ENCODE measurements around the gene MS4A2. TPM values are rescaled to one million over a fixed set of nuclear protein-coding genes. Genes with fewer than 3 reads are reported as not detected.
"Not testable (repeated sequence)": the region's sequence is repeated elsewhere in the genome, so short reads cannot be mapped to it uniquely, and the experiment has no call there.

MS4A2 gene
- total RNA-seq, 1 experiment from 2014 or later = not detected

DNA sequence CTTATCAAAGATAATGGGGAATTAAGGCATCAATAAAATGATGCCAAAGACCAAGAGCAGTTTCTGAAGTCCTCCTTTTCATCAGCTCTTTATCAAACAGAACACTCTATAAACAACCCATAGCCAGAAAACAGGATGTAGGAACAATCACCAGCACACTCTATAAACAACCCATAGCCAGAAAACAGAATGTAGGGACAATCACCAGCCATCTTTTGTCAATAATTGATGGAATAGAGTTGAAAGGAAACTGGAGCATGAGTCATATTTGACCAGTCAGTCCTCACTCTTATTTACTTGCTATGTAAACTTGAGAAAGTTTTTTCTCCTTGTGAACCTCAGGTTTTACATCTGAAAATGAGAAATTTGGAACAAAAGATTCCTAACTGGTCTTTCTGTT lies 10.0 kb downstream of the MS4A2 start:
- Histone ChIP-seq H3K27me3 (ENCODE audit: low read length) (no peaks in the 10 kb centered on the region), H3K4me2 (ENCODE audit: low read length) (no peak overlapping the region), H3K79me2 (ENCODE audit: low read length) (no peaks in the 10 kb centered on the region), H4K20me1 (ENCODE audit: low read length) (no peaks in the 10 kb centered on the region), H3K27ac (ENCODE audit: low read length) (no peak overlapping the region), H3F3A (ENCODE audit: low read length, unreplicated experiment) (no peaks in the 10 kb centered on the region), H3K4me1 (ENCODE audit: insufficient read depth, low read length) (peaks cover 6% of the 10 kb centered on the region; the same call in 1 of the 2 replicates), H3K36me3 (ENCODE audit: low read depth, low read length) (no peaks in the 10 kb centered on the region), H3K9me2 (replicated peaks; ENCODE audit: low read length) (no peaks in the 10 kb centered on the region), H3K4me3 (ENCODE audit: low read length) (no peak overlapping the region), H2AFZ (ENCODE audit: low read length) (no peak overlapping the region), H3K9me3 (ENCODE audit: low read length) (no peaks in the 10 kb centered on the region), H3K9ac (ENCODE audit: low read length) (no peak overlapping the region)
- BruUV-seq (replicated peaks) = no TSS peak
- TF ChIP-seq, protein P1, sequence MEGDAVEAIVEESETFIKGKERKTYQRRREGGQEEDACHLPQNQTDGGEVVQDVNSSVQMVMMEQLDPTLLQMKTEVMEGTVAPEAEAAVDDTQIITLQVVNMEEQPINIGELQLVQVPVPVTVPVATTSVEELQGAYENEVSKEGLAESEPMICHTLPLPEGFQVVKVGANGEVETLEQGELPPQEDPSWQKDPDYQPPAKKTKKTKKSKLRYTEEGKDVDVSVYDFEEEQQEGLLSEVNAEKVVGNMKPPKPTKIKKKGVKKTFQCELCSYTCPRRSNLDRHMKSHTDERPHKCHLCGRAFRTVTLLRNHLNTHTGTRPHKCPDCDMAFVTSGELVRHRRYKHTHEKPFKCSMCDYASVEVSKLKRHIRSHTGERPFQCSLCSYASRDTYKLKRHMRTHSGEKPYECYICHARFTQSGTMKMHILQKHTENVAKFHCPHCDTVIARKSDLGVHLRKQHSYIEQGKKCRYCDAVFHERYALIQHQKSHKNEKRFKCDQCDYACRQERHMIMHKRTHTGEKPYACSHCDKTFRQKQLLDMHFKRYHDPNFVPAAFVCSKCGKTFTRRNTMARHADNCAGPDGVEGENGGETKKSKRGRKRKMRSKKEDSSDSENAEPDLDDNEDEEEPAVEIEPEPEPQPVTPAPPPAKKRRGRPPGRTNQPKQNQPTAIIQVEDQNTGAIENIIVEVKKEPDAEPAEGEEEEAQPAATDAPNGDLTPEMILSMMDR (conservative IDR thresholded peaks at IDR 0.05; ENCODE audit: low read depth, low read length) = no peak
- no peak for TF ChIP-seq EZH2phosphoT487 (IDR thresholded peaks at IDR 0.05; ENCODE audit: borderline replicate concordance, low read length)
- no peak for TF ChIP-seq EZH2 (IDR thresholded peaks at IDR 0.05; ENCODE audit: low read length, unreplicated experiment)
- ChIA-PET CTCF (no interaction called here), POLR2A (ENCODE audit: unreplicated experiment) (no interaction called here)
- DNase-seq = peak; percentile 54
- intact Hi-C loops (cut with micrococcal nuclease) = no loop called here
- ATAC-seq = no peak

DNA sequence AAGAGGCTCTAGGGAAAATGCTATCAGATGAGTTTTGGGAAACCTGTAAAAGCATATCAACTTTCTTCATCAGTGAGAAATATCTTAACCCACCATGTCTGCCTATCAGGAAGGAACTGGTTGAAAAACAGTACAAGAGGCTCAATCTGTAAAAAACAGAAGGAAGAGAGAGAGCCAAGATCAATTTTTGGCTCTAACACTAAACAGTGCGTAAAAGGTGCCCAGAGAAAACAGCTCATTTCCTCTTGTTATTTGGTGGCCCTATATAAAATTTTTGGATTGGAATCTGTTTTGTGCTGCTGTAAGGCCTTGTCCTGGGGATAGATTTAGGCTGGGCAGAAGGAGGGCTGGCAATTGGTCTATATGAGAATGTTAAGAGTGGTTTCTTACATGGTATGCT lies 12.1 kb downstream of the MS4A2 start:
- Histone ChIP-seq H3K9me2 (replicated peaks; ENCODE audit: low read length) (no peaks in the 10 kb centered on the region), H3K9ac (ENCODE audit: low read length) (no peak overlapping the region), H3K9me3 (ENCODE audit: low read length) (no peaks in the 10 kb centered on the region), H3K4me3 (ENCODE audit: low read length) (no peak overlapping the region), H3K79me2 (ENCODE audit: low read length) (no peaks in the 10 kb centered on the region), H3K36me3 (ENCODE audit: low read depth, low read length) (no peaks in the 10 kb centered on the region), H3K27me3 (ENCODE audit: low read length) (no peaks in the 10 kb centered on the region), H3K27ac (ENCODE audit: low read length) (no peak overlapping the region), H4K20me1 (ENCODE audit: low read length) (no peaks in the 10 kb centered on the region), H3K4me1 (ENCODE audit: insufficient read depth, low read length) (peaks cover 6% of the 10 kb centered on the region; the same call in 1 of the 2 replicates), H2AFZ (ENCODE audit: low read length) (no peak overlapping the region), H3F3A (ENCODE audit: low read length, unreplicated experiment) (no peaks in the 10 kb centered on the region), H3K4me2 (ENCODE audit: low read length) (no peak overlapping the region)
- POLR2A ChIA-PET (ENCODE audit: unreplicated experiment) = no interaction called here
- TF ChIP-seq, protein P1 (conservative IDR thresholded peaks at IDR 0.05; ENCODE audit: low read depth, low read length) = no peak
- CTCF ChIA-PET = no interaction called here
- ATAC-seq (no peak), DNase-seq (no peak)
- no TSS peak for BruUV-seq (replicated peaks)
- intact Hi-C loops (cut with micrococcal nuclease) = no loop called here

DNA sequence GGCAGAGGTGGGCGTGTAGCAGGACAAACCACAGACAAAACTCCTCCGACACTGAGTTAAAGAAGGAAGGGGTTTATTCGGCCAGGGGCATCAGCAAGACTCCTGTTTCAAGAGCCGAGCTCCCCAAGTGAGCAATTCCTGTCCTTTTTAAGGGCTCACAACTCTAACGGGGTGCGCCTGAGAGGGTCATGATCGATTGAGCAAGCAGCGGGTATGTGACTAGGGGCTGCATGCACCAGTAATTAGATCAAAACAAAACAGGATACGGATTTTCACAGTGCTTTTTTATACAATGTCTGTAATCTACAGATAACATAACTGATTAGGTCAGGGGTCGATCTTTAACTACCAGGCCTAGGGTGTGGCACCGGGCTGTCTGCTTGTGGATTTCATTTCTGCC lies 12.9 kb downstream of the MS4A2 start:
- H3K79me2 ChIP-seq (ENCODE audit: low read length); intact Hi-C loops (cut with micrococcal nuclease); DNase-seq; H3K9me2 ChIP-seq (replicated peaks; ENCODE audit: low read length); H3K4me2 ChIP-seq (ENCODE audit: low read length); H3K4me1 ChIP-seq (ENCODE audit: insufficient read depth, low read length); POLR2A ChIA-PET (ENCODE audit: unreplicated experiment); H3K9ac ChIP-seq (ENCODE audit: low read length); BruUV-seq (replicated peaks); CTCF ChIA-PET; H3K36me3 ChIP-seq (ENCODE audit: low read depth, low read length); H3K4me3 ChIP-seq (ENCODE audit: low read length); H2AFZ ChIP-seq (ENCODE audit: low read length); H3K9me3 ChIP-seq (ENCODE audit: low read length); H4K20me1 ChIP-seq (ENCODE audit: low read length); H3F3A ChIP-seq (ENCODE audit: low read length, unreplicated experiment); H3K27ac ChIP-seq (ENCODE audit: low read length); ATAC-seq; H3K27me3 ChIP-seq (ENCODE audit: low read length): not testable (repeated sequence)

DNA sequence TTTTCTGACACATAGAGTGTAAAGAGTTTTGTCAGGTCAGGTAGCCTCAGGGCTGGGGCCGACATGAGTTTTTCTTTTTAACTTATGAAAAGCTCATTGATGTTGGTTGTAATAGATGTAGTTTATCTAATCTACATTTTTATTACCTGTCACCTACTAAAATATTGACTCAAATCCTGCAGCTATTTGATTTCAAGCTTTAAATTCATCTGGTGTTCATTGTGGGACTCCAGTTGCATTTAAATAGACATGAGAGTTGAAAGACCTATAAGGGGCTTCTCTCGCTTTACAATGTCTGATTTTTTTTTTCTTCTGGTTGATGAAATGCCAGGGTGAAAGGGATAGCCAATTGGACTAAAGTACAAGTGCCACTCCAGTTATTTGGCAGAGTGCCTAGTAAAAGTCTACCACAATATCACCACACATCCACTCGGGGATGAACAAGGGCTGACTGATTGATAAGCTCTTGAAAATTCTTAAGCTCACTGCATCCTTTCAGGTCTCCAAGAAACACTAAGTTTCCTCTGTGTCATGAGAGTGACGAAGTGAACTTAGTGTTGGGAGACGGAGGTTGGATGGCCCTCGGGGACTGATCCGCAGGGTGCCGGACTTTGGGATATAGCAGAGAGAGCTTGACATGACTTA lies 16.1 kb downstream of the MS4A2 start:
- ATAC-seq; H2AFZ ChIP-seq (ENCODE audit: low read length); POLR2A ChIA-PET (ENCODE audit: unreplicated experiment); H3F3A ChIP-seq (ENCODE audit: low read length, unreplicated experiment); H3K4me3 ChIP-seq (ENCODE audit: low read length); H3K36me3 ChIP-seq (ENCODE audit: low read depth, low read length); H3K9me3 ChIP-seq (ENCODE audit: low read length); H3K27ac ChIP-seq (ENCODE audit: low read length); H3K4me1 ChIP-seq (ENCODE audit: insufficient read depth, low read length); intact Hi-C loops (cut with micrococcal nuclease); H3K27me3 ChIP-seq (ENCODE audit: low read length); H3K9ac ChIP-seq (ENCODE audit: low read length); H4K20me1 ChIP-seq (ENCODE audit: low read length); DNase-seq; CTCF ChIA-PET; H3K79me2 ChIP-seq (ENCODE audit: low read length); BruUV-seq (replicated peaks); H3K9me2 ChIP-seq (replicated peaks; ENCODE audit: low read length); H3K4me2 ChIP-seq (ENCODE audit: low read length): not testable (repeated sequence)

DNA sequence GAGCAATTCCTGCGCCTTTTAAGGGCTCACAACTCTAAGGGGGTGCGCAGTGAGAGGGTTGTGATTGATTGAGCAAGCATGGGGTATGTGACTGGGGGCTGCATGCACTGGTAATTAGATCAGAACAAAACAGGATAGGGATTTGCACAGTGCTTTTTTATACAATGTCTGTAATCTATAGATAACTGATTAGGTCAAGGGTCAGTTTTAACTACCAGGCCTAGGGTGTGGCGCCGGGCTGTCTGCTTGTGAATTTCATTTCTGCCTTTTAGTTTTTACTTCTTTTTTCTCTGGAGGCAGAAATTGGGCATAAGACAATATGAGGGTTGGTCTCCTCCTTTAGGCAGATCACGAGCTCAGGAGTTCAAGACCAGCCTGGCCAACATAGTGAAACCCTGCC lies 20.2 kb downstream of the MS4A2 start:
- H3K4me2 ChIP-seq (ENCODE audit: low read length); intact Hi-C loops (cut with micrococcal nuclease); H3K9ac ChIP-seq (ENCODE audit: low read length); H3K27me3 ChIP-seq (ENCODE audit: low read length); H3K4me3 ChIP-seq (ENCODE audit: low read length); H3K9me3 ChIP-seq (ENCODE audit: low read length); H3K4me1 ChIP-seq (ENCODE audit: insufficient read depth, low read length); POLR2A ChIA-PET (ENCODE audit: unreplicated experiment); H3K79me2 ChIP-seq (ENCODE audit: low read length); H3K36me3 ChIP-seq (ENCODE audit: low read depth, low read length); ATAC-seq; H3F3A ChIP-seq (ENCODE audit: low read length, unreplicated experiment); BruUV-seq (replicated peaks); CTCF ChIA-PET; DNase-seq; H3K27ac ChIP-seq (ENCODE audit: low read length); H4K20me1 ChIP-seq (ENCODE audit: low read length); H3K9me2 ChIP-seq (replicated peaks; ENCODE audit: low read length); H2AFZ ChIP-seq (ENCODE audit: low read length): not testable (repeated sequence)
